Activated CD4-positive, alpha-beta memory T cell treated with anti-CD3 and anti-CD28 coated beads, Interleukin-2, amount 10 ng/mL, durations not matched to agents 7 days and 5 days (primary cell): ENCODE results near the gene NMT1. TPM values are rescaled to one million over a fixed set of nuclear protein-coding genes. Genes with fewer than 3 reads are reported as not detected.

ENCODE experiments used
- CTCF ChIA-PET: fragments of 350-600 bp; sonication (Branson Sonifier 250); formaldehyde crosslinking; loops from one replicate; lab custom pipeline; 2021; ENCODE audit warnings: antibody characterized with exemption, inconsistent platforms; lab: Charles Lee
- POLR2A ChIA-PET: fragments of 350-600 bp; sonication (Branson Sonifier 250); formaldehyde crosslinking; loops from one replicate; lab custom pipeline; 2021; ENCODE audit warnings: antibody characterized with exemption; lab: Charles Lee
- DNase-seq: peaks from one replicate; pipeline ENCODE4 v3.0.0-alpha.2; 2020
- H3K27ac Mint-ChIP-seq: one replicate; pipeline ENCODE4 v1.8.0; 2021; ENCODE audit warnings: mild to moderate bottlenecking, mixed read lengths
- H3K27me3 Mint-ChIP-seq: one replicate; pipeline ENCODE4 v1.8.0; 2021; ENCODE audit warnings: mixed read lengths
- H3K36me3 Mint-ChIP-seq: one replicate; pipeline ENCODE4 v1.8.0; 2021; ENCODE audit warnings: low read depth, mixed read lengths
- H3K4me1 Mint-ChIP-seq: one replicate; pipeline ENCODE4 v1.8.0; 2021; ENCODE audit warnings: mixed read lengths
- H3K4me3 Mint-ChIP-seq: one replicate; pipeline ENCODE4 v1.8.0; 2021; ENCODE audit warnings: mild to moderate bottlenecking, mixed read lengths
- H3K9me3 Mint-ChIP-seq: one replicate; pipeline ENCODE4 v1.8.0; 2021; ENCODE audit warnings: mixed read lengths
- total RNA-seq, 2 experiments: library from RNA; stranded (reverse); gene quantifications; one replicate each; pipeline ENCODE4 v1.2.3, GENCODE V29; 2021

The NMT1 gene
- total RNA-seq, 2 experiments from 2014 or later, result 114 TPM

- Mint-ChIP-seq H3K27me3 (no peaks in the 10 kb centered on the region), H3K27ac (no peak overlapping the region), H3K4me3 (no peak overlapping the region), H3K4me1 (no peaks in the 10 kb centered on the region), H3K9me3 (no peaks in the 10 kb centered on the region), H3K36me3 (peaks cover 17% of the 10 kb centered on the region)
- DNase-seq, result no peak
- ChIA-PET POLR2A (no interaction called here), CTCF (no interaction called here)
Observed at GRCh38 chr17:45110676-45111611, 49.8 kb downstream of the NMT1 start.

GRCh38 chr17:45111850-45112249, 50.7 kb downstream of the NMT1 start:
- CTCF ChIA-PET, result interaction anchor here (1.1 kb wide), 1 partner anchor 13 kb away, joined by 3 read pairs; no protein-coding TSS in a partner anchor
- H3K27ac Mint-ChIP-seq, result no peak overlapping the region
- no peak overlapping the region for H3K4me3 Mint-ChIP-seq

GRCh38 chr17:45112559-45113423, 51.7 kb downstream of the NMT1 start:
- H3K36me3 Mint-ChIP-seq, result peaks cover 7% of the 10 kb centered on the region
- no peak for DNase-seq
- H3K9me3 Mint-ChIP-seq, result no peaks in the 10 kb centered on the region
- POLR2A ChIA-PET, result no interaction called here
- no peak overlapping the region for H3K4me3 Mint-ChIP-seq
- H3K27ac Mint-ChIP-seq, result no peak overlapping the region
- CTCF ChIA-PET, result interaction anchor here (1.1 kb wide), 1 partner anchor 14 kb away, joined by 3 read pairs; no protein-coding TSS in a partner anchor
- no peaks in the 10 kb centered on the region for H3K27me3 Mint-ChIP-seq
- no peaks in the 10 kb centered on the region for H3K4me1 Mint-ChIP-seq

More at GRCh38 chr17:45111850-45112249, 50.7 kb downstream of the NMT1 start:
- no peak for DNase-seq
- Mint-ChIP-seq H3K27me3 (no peaks in the 10 kb centered on the region), H3K4me1 (no peaks in the 10 kb centered on the region), H3K36me3 (peaks cover 9% of the 10 kb centered on the region), H3K9me3 (no peaks in the 10 kb centered on the region)
- POLR2A ChIA-PET, result no interaction called here

DNA sequence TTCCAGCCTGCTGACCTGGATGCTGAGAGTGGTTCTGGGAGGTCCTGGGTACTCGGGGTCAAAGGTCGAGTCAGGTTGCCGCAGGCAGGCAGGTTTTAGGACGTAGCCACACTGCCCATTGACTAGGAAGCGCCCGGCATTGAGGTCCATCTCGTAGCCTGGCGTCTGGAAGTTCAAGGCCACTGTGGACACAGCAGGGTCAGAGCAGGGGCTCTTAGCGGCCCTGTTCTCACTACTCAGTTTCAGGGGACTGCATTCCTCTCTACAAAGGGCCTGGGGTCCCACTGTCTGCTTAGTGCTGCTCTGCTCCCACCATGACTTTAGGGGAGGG, 52.3 kb downstream of the NMT1 start:
- CTCF ChIA-PET, result no interaction called here
- Mint-ChIP-seq H3K36me3 (peaks cover 6% of the 10 kb centered on the region), H3K4me1 (no peaks in the 10 kb centered on the region), H3K27ac (no peak overlapping the region), H3K27me3 (no peaks in the 10 kb centered on the region), H3K4me3 (no peak overlapping the region), H3K9me3 (no peaks in the 10 kb centered on the region)
- POLR2A ChIA-PET, result no interaction called here
- DNase-seq, result no peak

- CTCF ChIA-PET, result no interaction called here
- H3K36me3 Mint-ChIP-seq, result no peaks in the 10 kb centered on the region
- POLR2A ChIA-PET, result interaction anchor here (1.5 kb wide), 1 partner anchor 11 kb away, joined by 3 read pairs; no protein-coding TSS in a partner anchor
Observed at GRCh38 chr17:45114117-45114932, 53.2 kb downstream of the NMT1 start.

DNA sequence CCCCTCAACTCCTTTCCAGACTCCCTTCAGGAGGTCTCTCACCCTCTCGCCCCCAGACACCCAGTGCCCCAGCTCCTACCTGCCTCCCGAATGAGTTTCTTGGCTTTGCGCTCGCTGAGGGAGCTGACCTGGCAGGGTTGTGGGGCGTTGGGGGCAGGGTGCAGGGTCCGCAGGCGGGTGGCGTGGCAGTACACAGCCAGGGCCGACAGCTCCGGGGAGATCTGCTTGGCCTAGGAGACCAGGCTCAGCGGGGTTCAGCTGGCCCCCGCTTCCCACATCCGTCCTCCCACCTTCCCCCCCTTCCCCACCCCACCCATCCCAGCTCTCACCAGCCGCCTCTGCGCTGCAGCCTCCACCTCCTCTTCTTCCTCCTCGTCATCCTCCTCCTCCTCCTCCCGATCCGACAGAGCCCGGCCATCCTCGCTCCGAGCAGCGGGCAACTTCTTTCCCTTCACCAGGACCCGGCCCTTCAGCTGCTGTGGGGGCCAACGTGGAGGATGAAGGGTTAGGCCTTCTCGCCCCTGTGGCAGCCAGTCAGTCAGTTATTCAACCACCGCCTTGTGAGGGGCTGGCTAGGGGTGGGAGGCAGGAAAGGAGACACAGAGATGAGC, 54.0 kb downstream of the NMT1 start:
- Mint-ChIP-seq H3K36me3 (no peaks in the 10 kb centered on the region), H3K4me3 (no peak overlapping the region), H3K9me3 (no peaks in the 10 kb centered on the region), H3K4me1 (no peaks in the 10 kb centered on the region), H3K27ac (no peak overlapping the region), H3K27me3 (no peaks in the 10 kb centered on the region)
- POLR2A ChIA-PET, result interaction anchor here (1.5 kb wide), 1 partner anchor 12 kb away, joined by 3 read pairs; no protein-coding TSS in a partner anchor
- CTCF ChIA-PET, result interaction anchor here (0.9 kb wide), 1 partner anchor 20 kb away, joined by 3 read pairs; the partner anchor contains the start of gene ACBD4
- DNase-seq, result no peak

More at GRCh38 chr17:45114117-45114932, 53.2 kb downstream of the NMT1 start:
- no peak overlapping the region for H3K27ac Mint-ChIP-seq
- no peak overlapping the region for H3K4me3 Mint-ChIP-seq
- H3K27me3 Mint-ChIP-seq, result no peaks in the 10 kb centered on the region
- DNase-seq, result no peak
- H3K4me1 Mint-ChIP-seq, result no peaks in the 10 kb centered on the region
- H3K9me3 Mint-ChIP-seq, result no peaks in the 10 kb centered on the region

DNA sequence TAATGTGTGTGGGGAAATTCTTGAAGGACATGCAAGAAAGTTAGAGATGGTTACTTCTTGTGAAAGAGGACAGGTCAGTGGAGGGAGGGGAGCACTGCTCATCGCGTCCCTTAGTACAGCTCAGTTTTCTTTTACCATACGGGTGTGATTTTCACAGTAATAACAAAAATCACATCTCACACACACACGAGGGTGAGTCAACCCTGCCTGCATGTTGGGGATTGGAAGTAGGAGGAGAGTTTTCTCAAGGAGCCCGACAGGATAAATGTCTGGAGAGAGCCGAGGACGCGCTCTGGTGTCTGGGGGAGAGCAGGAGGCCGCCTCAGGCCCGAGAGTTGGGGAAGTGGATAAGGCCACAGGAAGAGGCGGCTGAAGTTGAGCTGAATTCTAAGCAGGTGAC, 54.8 kb downstream of the NMT1 start:
- POLR2A ChIA-PET, result interaction anchor here (1.5 kb wide), 1 partner anchor 12 kb away, joined by 3 read pairs; no protein-coding TSS in a partner anchor
- H3K27me3 Mint-ChIP-seq, result no peaks in the 10 kb centered on the region
- H3K9me3 Mint-ChIP-seq, result no peaks in the 10 kb centered on the region
- no peak overlapping the region for H3K27ac Mint-ChIP-seq
- CTCF ChIA-PET, result interaction anchor here (0.9 kb wide), 1 partner anchor 20 kb away, joined by 3 read pairs; the partner anchor contains the start of gene ACBD4
- DNase-seq, result no peak
- H3K4me1 Mint-ChIP-seq, result no peaks in the 10 kb centered on the region
- no peaks in the 10 kb centered on the region for H3K36me3 Mint-ChIP-seq
- H3K4me3 Mint-ChIP-seq, result no peak overlapping the region

DNA sequence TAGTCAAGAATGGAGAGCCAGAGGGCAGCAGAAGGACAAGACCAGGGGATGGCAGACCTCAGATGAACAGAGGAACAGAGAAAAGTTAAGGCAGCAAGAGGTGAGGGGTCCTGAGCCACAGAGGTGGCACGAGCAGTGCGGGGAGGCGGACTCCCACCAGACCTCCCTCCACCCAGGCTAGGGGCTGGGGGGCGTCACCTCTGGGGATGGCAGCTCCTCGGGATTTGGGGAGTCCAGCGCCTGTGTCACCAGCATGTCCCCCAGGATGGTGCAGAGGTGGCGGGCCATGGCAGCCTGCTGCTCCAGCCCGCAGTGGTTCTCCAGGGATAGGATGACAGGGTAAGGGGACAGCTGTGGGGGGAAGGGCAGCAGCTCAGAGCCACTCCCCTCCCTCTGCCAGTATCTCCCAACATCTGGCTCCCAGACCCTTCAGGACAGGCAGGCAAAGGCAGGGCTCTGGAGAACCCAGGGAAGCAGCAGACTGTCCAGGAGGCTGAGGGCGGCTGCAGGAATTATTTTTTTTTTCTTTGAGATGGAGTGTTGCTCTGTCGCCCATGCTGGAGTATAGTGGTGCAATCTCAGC, 55.4 kb downstream of the NMT1 start:
- Mint-ChIP-seq H3K27ac (no peak overlapping the region), H3K4me1 (no peaks in the 10 kb centered on the region), H3K4me3 (no peak overlapping the region), H3K36me3 (no peaks in the 10 kb centered on the region), H3K9me3 (no peaks in the 10 kb centered on the region), H3K27me3 (peaks cover 2% of the 10 kb centered on the region)
- ChIA-PET POLR2A (no interaction called here), CTCF (interaction anchor here (1.4 kb wide), 1 partner anchor 17 kb away, joined by 5 read pairs; no protein-coding TSS in a partner anchor)
- DNase-seq, result no peak

GRCh38 chr17:45117334-45117733, 56.2 kb downstream of the NMT1 start:
- POLR2A ChIA-PET, result no interaction called here
- Mint-ChIP-seq H3K36me3 (no peaks in the 10 kb centered on the region), H3K27me3 (peaks cover 7% of the 10 kb centered on the region)

DNA sequence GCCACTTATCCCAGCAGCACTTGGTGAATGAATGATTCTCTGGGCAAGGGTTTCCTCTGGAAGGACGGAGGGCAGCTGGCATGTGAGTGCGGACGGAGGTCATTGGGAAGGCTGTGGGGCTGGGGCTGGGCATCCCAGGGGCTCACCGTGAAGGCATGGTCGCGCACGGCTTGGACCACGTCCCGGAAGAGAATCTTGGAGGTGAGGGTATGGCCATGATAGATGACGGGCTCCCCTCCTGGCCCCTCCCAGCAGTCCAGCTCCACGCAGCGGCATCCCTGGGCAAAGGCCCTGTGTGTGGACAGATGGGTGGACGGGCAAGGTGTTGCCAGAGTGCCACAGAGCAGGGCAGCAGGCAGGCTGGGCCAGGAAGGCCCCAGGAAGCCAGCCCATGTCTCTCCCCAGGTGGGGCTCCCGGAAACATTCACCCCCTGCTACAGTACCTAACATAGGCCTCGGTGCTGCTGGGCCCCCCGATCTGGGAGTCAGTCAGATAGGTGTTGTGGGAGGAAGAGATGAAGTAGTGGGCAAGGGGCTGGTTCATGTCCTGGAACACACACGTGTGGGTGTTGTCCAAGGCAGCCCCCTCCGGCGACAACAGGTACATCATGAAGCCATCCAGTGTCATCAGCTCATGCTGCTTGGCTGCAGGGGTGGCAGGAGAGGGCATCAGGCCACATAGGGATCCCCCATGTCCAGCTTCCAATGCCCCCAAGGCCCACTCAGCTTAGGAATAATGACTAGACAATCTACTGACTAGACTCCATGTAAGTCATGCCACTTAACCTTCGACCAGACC, 56.9 kb downstream of the NMT1 start:
- no peaks in the 10 kb centered on the region for H3K9me3 Mint-ChIP-seq
- H3K4me1 Mint-ChIP-seq, result no peaks in the 10 kb centered on the region
- peaks cover 7% of the 10 kb centered on the region for H3K27me3 Mint-ChIP-seq
- POLR2A ChIA-PET, result no interaction called here
- no peaks in the 10 kb centered on the region for H3K36me3 Mint-ChIP-seq
- H3K4me3 Mint-ChIP-seq, result no peak overlapping the region
- no peak overlapping the region for H3K27ac Mint-ChIP-seq
- CTCF ChIA-PET, result interaction anchor here (1.0 to 2.6 kb wide), 5 partner anchors 17 to 80 kb away, joined by 4 to 8 read pairs (median 5); partner anchors contain the start of gene ACBD4
- no peak for DNase-seq

More at GRCh38 chr17:45117334-45117733, 56.2 kb downstream of the NMT1 start:
- Mint-ChIP-seq H3K27ac (no peak overlapping the region), H3K4me3 (no peak overlapping the region), H3K4me1 (no peaks in the 10 kb centered on the region), H3K9me3 (no peaks in the 10 kb centered on the region)
- CTCF ChIA-PET, result interaction anchor here (1.0 to 1.4 kb wide), 3 partner anchors 18 to 35 kb away, joined by 4 to 5 read pairs (median 4); partner anchors contain the start of gene ACBD4
- DNase-seq, result no peak

DNA sequence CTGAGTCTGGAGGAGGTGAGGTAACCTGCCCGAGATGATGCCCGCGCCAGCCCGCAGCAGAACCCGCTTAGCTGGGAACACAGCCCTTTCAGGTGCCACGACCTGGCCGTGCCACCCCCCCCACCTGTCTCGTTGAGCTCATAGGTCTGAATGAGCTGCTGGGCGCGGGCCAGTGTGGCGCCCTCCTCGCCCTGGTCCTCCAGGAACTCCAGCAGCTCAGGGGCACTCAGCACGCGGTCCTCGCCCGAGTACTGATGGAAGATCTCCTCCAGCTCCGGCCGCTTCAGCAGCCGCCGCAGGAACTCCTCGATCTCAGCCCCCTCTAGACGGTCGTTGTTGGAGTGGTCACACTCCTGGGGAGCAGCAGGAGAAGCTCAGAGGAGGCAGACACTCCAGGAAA, 57.6 kb downstream of the NMT1 start:
- H3K36me3 Mint-ChIP-seq, result no peaks in the 10 kb centered on the region
- POLR2A ChIA-PET, result no interaction called here

More for the DNA sequence above, 57.6 kb downstream of the NMT1 start:
- H3K9me3 Mint-ChIP-seq, result no peaks in the 10 kb centered on the region
- no peak overlapping the region for H3K4me3 Mint-ChIP-seq
- peaks cover 7% of the 10 kb centered on the region for H3K27me3 Mint-ChIP-seq
- no peak for DNase-seq
- H3K4me1 Mint-ChIP-seq, result peaks cover 1% of the 10 kb centered on the region
- CTCF ChIA-PET, result interaction anchor here (1.9 to 2.6 kb wide), 2 partner anchors 17 to 79 kb away, joined by 6 to 8 read pairs; partner anchors contain the start of gene ACBD4
- H3K27ac Mint-ChIP-seq, result no peak overlapping the region
